A673 (cell line): ENCODE measurements around the gene LATS2. TPM values are rescaled to one million over a fixed set of nuclear protein-coding genes. Genes with fewer than 3 reads are reported as not detected.

Experiments
- BruUV-seq: library from RNA; stranded (reverse); fragments of 400-500 nt; replicated peaks from 2 replicates; lab custom pipeline; 2021; lab: Mats Ljungman, UMichigan
- CTCF ChIA-PET: fragments of 300-600 bp; sonication (Branson Sonifier 250); formaldehyde crosslinking; loops from one replicate; lab custom pipeline; 2022; ENCODE audit warnings: antibody characterized with exemption; lab: Charles Lee
- POLR2A ChIA-PET: fragments of 300-600 bp; sonication (Branson Sonifier 250); formaldehyde crosslinking; loops from one replicate; lab custom pipeline; 2022; ENCODE audit warnings: antibody characterized with exemption; ENCODE audit not compliant: low non-redundant PET; lab: Charles Lee
- DNase-seq: peaks from one replicate; pipeline ENCODE4 v3.0.0-alpha.2; 2015; ENCODE audit warnings: low spot score
- H3K27ac ChIP-seq: fragments of 200-600 bp; sonication (generic); 2 replicates; pipeline ENCODE4 v1.5.1; 2016; ENCODE audit warnings: mixed run types, low read depth, mild to moderate bottlenecking, mixed read lengths, antibody characterized with exemption, low read length; ENCODE audit not compliant: poor library complexity, severe bottlenecking
- H3K27me3 ChIP-seq: fragments of 200-600 bp; sonication (generic); replicated peaks from 2 replicates; pipeline ENCODE4 v1.6.1; 2017; ENCODE audit warnings: mixed run types, low read depth, mild to moderate bottlenecking, mixed read lengths, antibody characterized with exemption, low read length; ENCODE audit not compliant: insufficient read depth, poor library complexity
- H3K36me3 ChIP-seq: fragments of 200-600 bp; sonication (generic); 2 replicates; pipeline ENCODE4 v1.6.1; 2016; ENCODE audit warnings: mixed run types, mild to moderate bottlenecking, mixed read lengths, antibody characterized with exemption, low read length; ENCODE audit not compliant: insufficient read depth, poor library complexity, severe bottlenecking
- H3K4me1 ChIP-seq: fragments of 200-600 bp; sonication (generic); 2 replicates; pipeline ENCODE4 v1.6.1; 2017; ENCODE audit warnings: mixed run types, mild to moderate bottlenecking, mixed read lengths, antibody characterized with exemption, low read length; ENCODE audit not compliant: insufficient read depth, poor library complexity, severe bottlenecking
- H3K4me3 ChIP-seq: fragments of 200-600 bp; sonication (generic); 2 replicates; pipeline ENCODE4 v1.5.1; 2016; ENCODE audit warnings: low read depth, mixed run types, mild to moderate bottlenecking, mixed read lengths, low read length; ENCODE audit not compliant: poor library complexity, severe bottlenecking
- H3K9me3 ChIP-seq: fragments of 200-600 bp; sonication (generic); 2 replicates; pipeline ENCODE4 v1.6.1; 2016; ENCODE audit warnings: mixed run types, low read depth, mild to moderate bottlenecking, mixed read lengths, antibody characterized with exemption, low read length; ENCODE audit not compliant: poor library complexity, severe bottlenecking
- CTCF ChIP-seq: fragments of 300-800, 200-600 bp; sonication (generic); conservative IDR thresholded peaks from 2 replicates; pipeline ENCODE4 v1.5.1; 2017; ENCODE audit warnings: low read depth, mild to moderate bottlenecking, antibody characterized with exemption, low read length, moderate library complexity, mixed read lengths
- EZH2 ChIP-seq: fragments of 200-600 bp; sonication (generic); IDR thresholded peaks from 2 replicates; pipeline ENCODE4 v1.6.1; 2017; ENCODE audit warnings: borderline replicate concordance, low read depth, mild to moderate bottlenecking, mixed read lengths, antibody characterized with exemption, low read length; ENCODE audit not compliant: poor library complexity, severe bottlenecking
- intact Hi-C: fragments of 100-400 bp; cut with micrococcal nuclease; formaldehyde crosslinking; loops from one replicate; pipeline ENCODE4 v1.10.0; 2022; ENCODE audit not compliant: unreplicated experiment
- total RNA-seq: library from RNA; stranded (reverse); gene quantifications from 2 replicates; pipeline ENCODE4 v1.2.3, GENCODE V29; 2021

LATS2 gene
- total RNA-seq, 1 experiment from 2014 or later = 13.1 TPM

GRCh38 chr13:21001471-21001870 lies 59.9 kb downstream of the LATS2 start:
- Histone ChIP-seq H3K27me3 (no peaks in the 10 kb centered on the region), H3K4me1 (peaks cover 43% of the 10 kb centered on the region), H3K36me3 (no peaks in the 10 kb centered on the region), H3K9me3 (no peaks in the 10 kb centered on the region), H3K4me3 (no peak overlapping the region), H3K27ac (no peak overlapping the region)
- no peak for DNase-seq
- TF ChIP-seq CTCF = no peak
- no peak for TF ChIP-seq EZH2
- POLR2A ChIA-PET = no interaction called here
- CTCF ChIA-PET = no interaction called here
- intact Hi-C loops = no loop called here
- BruUV-seq = no TSS peak

- intact Hi-C loops = no loop called here
- H3K27me3 ChIP-seq = no peaks in the 10 kb centered on the region
- no peak for DNase-seq
- CTCF ChIA-PET = no interaction called here
- no peaks in the 10 kb centered on the region for H3K36me3 ChIP-seq
- no peak overlapping the region for H3K27ac ChIP-seq
- peaks cover 37% of the 10 kb centered on the region for H3K4me1 ChIP-seq
- no TSS peak for BruUV-seq
- POLR2A ChIA-PET = no interaction called here
- no peaks in the 10 kb centered on the region for H3K9me3 ChIP-seq
- no peak for TF ChIP-seq CTCF
- TF ChIP-seq EZH2 = no peak
- H3K4me3 ChIP-seq = no peak overlapping the region
Observed at GRCh38 chr13:21000647-21001046, 60.7 kb downstream of the LATS2 start.

GRCh38 chr13:20998649-20999415 lies 62.6 kb downstream of the LATS2 start:
- Histone ChIP-seq H3K27me3 (no peaks in the 10 kb centered on the region), H3K27ac (peak overlapping the region; percentile 58), H3K36me3 (no peaks in the 10 kb centered on the region), H3K4me3 (no peak overlapping the region), H3K4me1 (peaks cover 20% of the 10 kb centered on the region), H3K9me3 (no peaks in the 10 kb centered on the region)
- no TSS peak for BruUV-seq
- no peak for DNase-seq
- ChIA-PET POLR2A (no interaction called here), CTCF (no interaction called here)
- no peak for TF ChIP-seq EZH2
- no peak for TF ChIP-seq CTCF
- intact Hi-C loops = no loop called here
